B cell (primary cell): ENCODE results near the gene GLG1. TPM values are rescaled to one million over a fixed set of nuclear protein-coding genes. Genes with fewer than 3 reads are reported as not detected.

Source experiments
- ATAC-seq: fragments of 200-7000 bp; cut with Tn5 transposase; one replicate; pipeline ENCODE4 v1.10.0; 2021; ENCODE audit warnings: low read depth, mild to moderate bottlenecking, moderate number of reproducible peaks, moderate library complexity
- CTCF ChIA-PET: fragments of 350-600 bp; sonication (Branson Sonifier 250); formaldehyde crosslinking; loops from one replicate; lab custom pipeline; 2021; ENCODE audit warnings: antibody characterized with exemption, inconsistent platforms; lab: Charles Lee
- POLR2A ChIA-PET: fragments of 350-600 bp; sonication (Branson Sonifier 250); formaldehyde crosslinking; loops from one replicate; lab custom pipeline; 2021; ENCODE audit warnings: antibody characterized with exemption; lab: Charles Lee
- DNase-seq: peaks from one replicate; pipeline ENCODE4 v3.0.0; 2013
- H2AFZ ChIP-seq: 2 replicates; pipeline ENCODE4 v1.6.1; 2012; ENCODE audit warnings: mild to moderate bottlenecking, low read depth, low read length; ENCODE audit not compliant: insufficient read depth, poor library complexity, severe bottlenecking
- H3K27ac ChIP-seq, 2 donors: 1 replicate in 1 of 2; 2 replicates in 1 of 2; pipeline ENCODE4 v1.5.1; 2012 to 2013; ENCODE audit warnings: low read length in 2 of 2, mild to moderate bottlenecking in 2 of 2, moderate library complexity in 1 of 2
- H3K27me3 ChIP-seq, 4 experiments: fragments of 200-600 bp in 1 of 4; sonication (generic) in 1 of 4; replicated peaks in 1 of 4; 1 replicate in 2 of 4; 2 replicates in 2 of 4; pipeline versions ENCODE4 v1.6.1 to v1.7.0; 2013 to 2016; ENCODE audit warnings: low read length in 3 of 4, mild to moderate bottlenecking in 2 of 4, mixed read lengths in 1 of 4, moderate library complexity in 1 of 4; ENCODE audit not compliant: insufficient read depth in 4 of 4, control insufficient read depth in 3 of 4; ENCODE audit errors: control extremely low read depth in 1 of 4
- H3K36me3 ChIP-seq, 2 experiments: replicated peaks in 1 of 2; 1 replicate in 1 of 2; 2 replicates in 1 of 2; pipeline versions ENCODE4 v1.6.1 to v1.7.1; 2013; ENCODE audit warnings: low read length in 1 of 2; ENCODE audit not compliant: insufficient read depth in 2 of 2, control insufficient read depth in 1 of 2; ENCODE audit errors: control extremely low read depth in 1 of 2, extremely low read depth in 1 of 2
- H3K4me1 ChIP-seq, 2 donors: fragments of 200-600 bp in 1 of 2; sonication (generic) in 1 of 2; 1 replicate in 1 of 2; 2 replicates in 1 of 2; pipeline versions ENCODE4 v1.5.1 to v1.6.1; 2013 to 2017; ENCODE audit warnings: low read length in 2 of 2; ENCODE audit not compliant: control insufficient read depth in 2 of 2, insufficient read depth in 2 of 2
- H3K4me2 ChIP-seq: replicated peaks from 2 replicates; pipeline ENCODE3; 2012; ENCODE audit warnings: mild to moderate bottlenecking, low read depth, low read length; ENCODE audit not compliant: poor library complexity, severe bottlenecking
- H3K4me3 ChIP-seq, 5 experiments: fragments of 200-600 bp in 1 of 5; sonication (generic) in 1 of 5; 1 replicate in 3 of 5; 2 replicates in 2 of 5; pipeline versions ENCODE4 v1.5.1 to v1.7.0; 2011 to 2016; ENCODE audit warnings: low read length in 4 of 5, mild to moderate bottlenecking in 4 of 5, low read depth in 2 of 5, control low read depth in 1 of 5, moderate library complexity in 1 of 5; ENCODE audit not compliant: insufficient read depth in 1 of 5; ENCODE audit errors: control extremely low read depth in 1 of 5, extremely low read depth in 1 of 5
- H3K79me2 ChIP-seq: fragments of 200-600 bp; sonication (generic); one replicate; pipeline ENCODE4 v1.6.0; 2016; ENCODE audit warnings: low read length; ENCODE audit not compliant: control insufficient read depth, insufficient read depth
- H3K9ac ChIP-seq: fragments of 200-600 bp; sonication (generic); 2 replicates; pipeline ENCODE4 v1.6.1; 2017; ENCODE audit warnings: mild to moderate bottlenecking, low read length, moderate library complexity
- H3K9me3 ChIP-seq, 3 donors: one replicate each; pipeline versions ENCODE4 v1.6.1 to v1.7.1; 2013; ENCODE audit warnings: low read length in 2 of 3; ENCODE audit not compliant: control insufficient read depth in 2 of 3, insufficient read depth in 1 of 3; ENCODE audit errors: control extremely low read depth in 1 of 3
- H4K20me1 ChIP-seq: 2 replicates; pipeline ENCODE4 v1.6.0; 2012; ENCODE audit warnings: mild to moderate bottlenecking, low read length; ENCODE audit not compliant: insufficient read depth, control insufficient read depth, poor library complexity, severe bottlenecking
- H3K27ac Mint-ChIP-seq: one replicate; pipeline ENCODE4 v1.8.0; 2021; ENCODE audit warnings: mixed read lengths
- H3K27me3 Mint-ChIP-seq: one replicate; pipeline ENCODE4 v1.8.0; 2021; ENCODE audit warnings: mixed read lengths
- H3K4me1 Mint-ChIP-seq: one replicate; pipeline ENCODE4 v1.8.0; 2021; ENCODE audit warnings: mixed read lengths
- H3K4me3 Mint-ChIP-seq: one replicate; pipeline ENCODE4 v1.8.0; 2021; ENCODE audit warnings: mixed read lengths
- H3K9me3 Mint-ChIP-seq: one replicate; pipeline ENCODE4 v1.8.0; 2022; ENCODE audit warnings: mixed read lengths; ENCODE audit not compliant: insufficient read depth
- CTCF ChIP-seq: fragments of 200-600 bp; IDR thresholded peaks from one replicate; pipeline ENCODE4 v1.8.0; 2022; ENCODE audit warnings: antibody characterized with exemption, mild to moderate bottlenecking
- EZH2 ChIP-seq: IDR thresholded peaks from 2 replicates; pipeline ENCODE4 v1.6.1; 2012; ENCODE audit warnings: borderline replicate concordance, low read depth, mild to moderate bottlenecking, moderate library complexity, low read length; ENCODE audit not compliant: insufficient read depth, poor library complexity, severe bottlenecking
- WGBS: methylation state at CpG from one replicate; pipeline ENCODE4 v1.1.5; 2013; ENCODE audit warnings: missing lambda C conversion rate; ENCODE audit not compliant: insufficient coverage; 5-methylcytosine and 5-hydroxymethylcytosine counted together
- intact Hi-C: fragments of 100-400 bp; cut with micrococcal nuclease; formaldehyde crosslinking; loops from one replicate; pipeline ENCODE4 v1.10.0; 2022
- polyA plus RNA-seq: library from polyadenylated mRNA; depleted of rRNA; stranded (reverse); fragments of >200 nt; gene quantifications from 2 replicates; pipeline ENCODE4 v1.2.3, GENCODE V29; 2012
- total RNA-seq, 2 donors: library from RNA; stranded (reverse); fragments of 120-200 nt in 1 of 2; gene quantifications; 1 replicate in 1 of 2; 2 replicates in 1 of 2; pipeline versions ENCODE4 v1.2.3 to v1.2.4, GENCODE V29; 2013 to 2022

GLG1 gene
- total and polyA plus RNA-seq, 2 donors (not counting 1 experiment from before 2014, with no cell fraction given) = 28.3 to 114 TPM

GRCh38 chr16:74577882-74578366 is 29.0 kb downstream of the GLG1 start:
- Histone ChIP-seq H4K20me1 (peaks cover 53% of the 10 kb centered on the region), H3K27me3 (no peaks in the 10 kb centered on the region), H3K4me1 (peaks cover 12 to 14% of the 10 kb centered on the region in 2 donors), H3K9me3 (no peaks in the 10 kb centered on the region), H3K36me3 (no peaks in the 10 kb centered on the region), H3K4me3 (no peak overlapping the region), H3K4me2 (no peak overlapping the region), H3K79me2 (peaks cover 97% of the 10 kb centered on the region), H3K9ac (no peak overlapping the region), H2AFZ (no peak overlapping the region), H3K27ac (no peak overlapping the region)
- WGBS = no CpG with 5 or more reads among the region's 2 CpGs
- intact Hi-C loops = no loop called here
- Mint-ChIP-seq H3K4me3 (peak overlapping the region; percentile 15), H3K27ac (peak overlapping the region; percentile 34), H3K9me3 (no peaks in the 10 kb centered on the region), H3K27me3 (no peaks in the 10 kb centered on the region), H3K4me1 (peaks cover 50% of the 10 kb centered on the region)
- ChIA-PET CTCF (no interaction called here), POLR2A (interaction anchor here (0.6 kb wide), 1 partner anchor 89 kb away, joined by 7 read pairs; the partner anchor contains the start of gene RFWD3)
- TF ChIP-seq CTCF = no peak
- TF ChIP-seq EZH2 = no peak
- DNase-seq (no peak), ATAC-seq (no peak)

GRCh38 chr16:74575807-74576643 is 30.9 kb downstream of the GLG1 start:
- Histone ChIP-seq H3K4me2 (no peak overlapping the region), H4K20me1 (peaks cover 67% of the 10 kb centered on the region), H3K9ac (no peak overlapping the region), H3K9me3 (no peaks in the 10 kb centered on the region), H3K4me3 (no peak overlapping the region), H3K36me3 (no peaks in the 10 kb centered on the region), H2AFZ (no peak overlapping the region), H3K27ac (no peak overlapping the region), H3K79me2 (peaks cover 99% of the 10 kb centered on the region), H3K27me3 (no peaks in the 10 kb centered on the region), H3K4me1 (peaks cover 5 to 8% of the 10 kb centered on the region in 2 donors)
- DNase-seq (no peak), ATAC-seq (no peak)
- CTCF ChIA-PET = no interaction called here
- TF ChIP-seq CTCF (no peak), EZH2 (no peak)
- Mint-ChIP-seq H3K4me1 (peaks cover 53% of the 10 kb centered on the region), H3K27ac (peak overlapping the region; percentile 6), H3K4me3 (no peak overlapping the region), H3K27me3 (no peaks in the 10 kb centered on the region), H3K9me3 (no peaks in the 10 kb centered on the region)
- intact Hi-C loops = no loop called here
- 89% methylated on average over 7 of the region's 12 CpGs for WGBS
- POLR2A ChIA-PET = no interaction called here
